Fibroblast of villous mesenchyme (primary cell): ENCODE measurements around the gene VAMP8. TPM values are rescaled to one million over a fixed set of nuclear protein-coding genes. Genes with fewer than 3 reads are reported as not detected.
"Not testable (repeated sequence)": the region's sequence is repeated elsewhere in the genome, so short reads cannot be mapped to it uniquely, and the experiment has no call there.

Source experiments
- DNase-seq: peaks from one replicate; pipeline ENCODE4 v3.0.0-alpha.2; 2010; ENCODE audit warnings: low read depth
- H3K4me3 ChIP-seq: 2 replicates; pipeline ENCODE4 v1.5.1; 2011; ENCODE audit warnings: low read depth, mild to moderate bottlenecking, low read length
- CTCF ChIP-seq: IDR thresholded peaks from 2 replicates; pipeline ENCODE4 v1.5.1; 2012; ENCODE audit warnings: low read depth, mild to moderate bottlenecking, low read length; ENCODE audit not compliant: insufficient read depth
- total RNA-seq: library from RNA; depleted of rRNA; stranded (reverse); fragments of >200 nt; gene quantifications from 2 replicates; pipeline ENCODE4 v1.2.3, GENCODE V29; 2012

The VAMP8 gene
- total RNA-seq, 1 donor: 2.2 TPM

GRCh38 chr2:85588236-85588635 is 10.8 kb downstream of the VAMP8 start:
- no peak for DNase-seq
- no peak for TF ChIP-seq CTCF
- H3K4me3 ChIP-seq: no peak overlapping the region

- no peak for DNase-seq
- no peak for TF ChIP-seq CTCF
- H3K4me3 ChIP-seq: no peak overlapping the region
These were observed 11.3 kb downstream of the VAMP8 start for GRCh38 chr2:85588645-85589044.

- DNase-seq: no peak
- no peak for TF ChIP-seq CTCF
- no peak overlapping the region for H3K4me3 ChIP-seq
These were observed 11.8 kb downstream of the VAMP8 start for GRCh38 chr2:85589181-85589580.

- H3K4me3 ChIP-seq: no peak overlapping the region
- no peak for TF ChIP-seq CTCF
- peak; percentile 91 for DNase-seq
These were observed 12.8 kb downstream of the VAMP8 start for GRCh38 chr2:85589982-85590791.

GRCh38 chr2:85590950-85591349 is 13.6 kb downstream of the VAMP8 start:
- DNase-seq: no peak
- no peak overlapping the region for H3K4me3 ChIP-seq
- TF ChIP-seq CTCF: no peak

GRCh38 chr2:85591563-85591962 is 14.2 kb downstream of the VAMP8 start:
- no peak for DNase-seq
- H3K4me3 ChIP-seq: no peak overlapping the region
- TF ChIP-seq CTCF: no peak

GRCh38 chr2:85592299-85592698 is 14.9 kb downstream of the VAMP8 start:
- not testable (repeated sequence) for DNase-seq, H3K4me3 ChIP-seq
